ENCODE results near the gene TPPP3.

TPPP3 gene

DNA sequence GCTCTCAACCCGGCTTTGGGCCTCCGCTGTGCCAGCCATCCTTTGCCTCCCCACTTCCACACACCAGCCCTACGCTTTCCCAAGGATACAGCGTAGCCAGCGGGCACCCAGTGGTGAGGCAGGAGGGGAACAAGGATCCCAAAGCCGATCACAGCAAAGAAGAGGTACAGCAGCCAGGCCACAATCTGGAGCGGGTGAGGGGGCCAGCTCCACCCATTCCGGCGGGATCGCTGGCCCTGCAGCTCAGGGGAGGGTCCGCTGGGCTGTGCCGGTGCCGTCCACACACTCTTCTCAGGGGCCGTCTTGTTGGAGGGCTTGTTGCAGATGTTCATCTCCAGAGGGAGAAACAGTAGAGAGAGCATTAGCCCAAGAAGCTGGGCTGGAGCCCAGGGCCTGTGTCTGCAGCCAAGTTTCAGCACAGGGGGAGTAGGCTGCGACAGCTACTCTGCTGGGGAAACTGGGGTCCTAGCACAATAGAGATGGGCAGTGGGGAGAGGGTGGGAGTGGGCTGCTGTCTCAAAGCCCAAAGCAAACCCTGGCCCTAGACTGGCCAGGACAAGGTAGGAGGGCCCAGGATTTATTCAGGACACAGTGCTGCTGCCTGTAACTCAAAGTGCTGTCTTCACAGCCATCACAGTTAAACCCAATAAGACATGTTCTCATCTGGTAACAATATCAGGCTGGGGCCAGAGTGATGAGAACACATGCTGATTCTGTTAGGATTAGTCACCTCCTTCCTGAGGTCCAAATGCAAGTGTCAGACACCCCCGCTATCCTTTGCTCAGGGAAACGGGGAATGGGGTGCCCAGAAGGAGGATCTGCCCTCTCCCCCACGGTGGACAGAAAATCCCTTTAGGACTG lies 13.0 kb upstream of the TPPP3 start:
- DNase-seq, result no peak

- DNase-seq, result no peak
Observed at GRCh38 chr16:67405336-67405735, 12.0 kb upstream of the TPPP3 start.

GRCh38 chr16:67404740-67405226 lies 11.5 kb upstream of the TPPP3 start:
- DNase-seq, result no peak

DNA sequence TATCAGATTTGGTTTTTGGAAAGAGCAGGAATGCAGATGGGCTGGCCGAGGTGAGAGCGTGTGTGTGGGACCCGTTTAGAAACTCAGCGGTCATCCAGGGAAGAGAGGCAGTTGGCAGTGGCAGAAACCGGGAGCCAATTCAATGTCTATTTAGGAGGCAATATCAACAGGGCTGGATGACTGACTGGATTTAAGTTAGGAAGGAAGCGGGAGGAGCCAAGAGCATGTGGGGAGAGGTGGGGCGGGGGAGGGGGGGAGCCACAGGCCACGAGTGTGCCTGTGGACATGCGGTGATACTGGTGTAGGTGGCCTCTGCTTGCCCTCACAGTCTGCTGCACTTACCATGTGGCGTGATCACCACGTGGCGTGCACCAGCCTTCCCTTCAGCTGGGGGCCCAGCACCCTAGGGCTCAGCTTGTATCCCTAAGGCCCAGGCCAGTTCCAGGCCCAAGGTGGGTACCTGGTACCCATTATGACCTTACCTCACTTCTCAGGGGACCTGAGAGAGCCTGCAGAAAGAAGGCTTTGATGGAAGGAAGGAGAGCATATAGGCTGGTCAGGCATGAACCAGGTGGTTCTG lies 10.8 kb upstream of the TPPP3 start:
- DNase-seq, result no peak

GRCh38 chr16:67400901-67401300 lies 7.6 kb upstream of the TPPP3 start:
- DNase-seq, result no peak

GRCh38 chr16:67399749-67400704 lies 6.7 kb upstream of the TPPP3 start:
- DNase-seq, result no peak

- DNase-seq, result peak; percentile 85
Observed at GRCh38 chr16:67399218-67399733, 6.0 kb upstream of the TPPP3 start.

- no peak for DNase-seq
Observed at GRCh38 chr16:67398546-67399217, 5.4 kb upstream of the TPPP3 start.

DNA sequence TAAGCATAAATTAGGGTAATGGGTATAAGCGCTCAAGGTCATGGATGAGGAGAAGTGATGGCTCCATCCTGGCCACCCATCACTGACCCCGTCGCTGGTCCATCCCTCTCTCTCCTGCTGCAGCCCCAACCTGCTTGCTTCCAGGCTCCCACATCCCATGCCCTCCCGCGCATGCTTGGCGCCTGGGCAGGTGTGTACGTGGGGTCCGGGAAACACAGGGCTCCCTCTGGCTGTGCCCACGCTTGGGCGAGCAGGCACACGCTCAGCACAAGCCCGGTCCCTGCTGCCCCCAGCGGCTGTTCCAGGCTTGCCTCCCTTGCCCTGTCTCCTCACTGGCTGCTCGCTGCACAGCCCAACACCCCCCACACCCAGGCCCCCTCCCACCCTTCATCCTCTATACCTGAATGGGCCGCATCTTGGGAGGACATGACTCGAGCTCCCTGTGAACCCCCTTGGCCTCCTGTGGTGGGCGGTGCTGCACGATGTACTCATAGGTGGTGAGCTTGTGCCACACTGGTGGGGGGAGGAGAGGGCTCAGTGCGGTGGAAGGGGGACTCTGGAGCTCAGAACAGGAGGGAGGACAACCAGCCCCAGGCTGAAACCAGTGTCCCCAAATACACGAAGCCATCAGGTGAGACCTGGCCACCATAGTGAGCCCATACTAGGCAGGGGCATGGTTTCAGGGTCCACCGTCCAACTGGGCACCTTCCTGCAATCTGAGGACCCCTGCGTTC lies 4.7 kb upstream of the TPPP3 start:
- peak; percentile 51 for DNase-seq

DNA sequence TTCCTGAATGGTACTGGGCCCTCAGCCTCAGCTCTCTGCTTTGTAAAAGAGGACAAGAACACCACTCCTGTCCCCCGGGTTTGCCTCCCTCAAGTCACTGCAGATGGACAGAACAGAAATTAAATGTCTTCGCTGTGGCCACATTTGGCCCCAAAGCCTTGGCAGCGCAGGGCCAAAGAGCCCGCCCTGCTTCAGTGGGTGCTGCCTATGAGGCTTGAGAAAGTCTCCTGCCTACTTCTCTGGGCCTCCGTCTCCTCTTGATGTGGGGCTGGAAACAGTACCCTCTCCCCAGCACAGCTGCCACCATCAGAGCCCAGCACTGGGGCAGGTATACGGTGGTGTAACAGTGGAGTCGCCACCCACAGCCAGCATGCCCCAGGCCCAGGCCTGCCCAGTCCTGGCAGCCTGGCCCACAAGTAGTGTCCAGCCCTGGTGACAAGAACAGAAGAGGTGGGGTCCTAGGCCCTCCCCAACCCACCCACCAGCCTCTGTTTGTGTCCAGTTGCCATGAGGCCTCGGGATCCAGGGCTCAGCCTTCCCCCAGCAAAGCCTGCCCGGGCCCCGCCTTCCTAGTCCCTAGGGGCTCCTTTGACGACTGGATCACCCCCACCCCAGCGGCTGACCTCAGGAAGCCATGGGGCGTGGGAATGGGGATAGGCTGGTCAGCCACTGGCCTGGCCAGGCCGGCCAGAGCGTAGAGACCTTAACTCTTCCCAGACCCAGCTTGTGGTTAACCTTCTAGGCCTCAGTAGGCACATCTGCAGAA lies 3.9 kb upstream of the TPPP3 start:
- peak; percentile 30 for DNase-seq

DNA sequence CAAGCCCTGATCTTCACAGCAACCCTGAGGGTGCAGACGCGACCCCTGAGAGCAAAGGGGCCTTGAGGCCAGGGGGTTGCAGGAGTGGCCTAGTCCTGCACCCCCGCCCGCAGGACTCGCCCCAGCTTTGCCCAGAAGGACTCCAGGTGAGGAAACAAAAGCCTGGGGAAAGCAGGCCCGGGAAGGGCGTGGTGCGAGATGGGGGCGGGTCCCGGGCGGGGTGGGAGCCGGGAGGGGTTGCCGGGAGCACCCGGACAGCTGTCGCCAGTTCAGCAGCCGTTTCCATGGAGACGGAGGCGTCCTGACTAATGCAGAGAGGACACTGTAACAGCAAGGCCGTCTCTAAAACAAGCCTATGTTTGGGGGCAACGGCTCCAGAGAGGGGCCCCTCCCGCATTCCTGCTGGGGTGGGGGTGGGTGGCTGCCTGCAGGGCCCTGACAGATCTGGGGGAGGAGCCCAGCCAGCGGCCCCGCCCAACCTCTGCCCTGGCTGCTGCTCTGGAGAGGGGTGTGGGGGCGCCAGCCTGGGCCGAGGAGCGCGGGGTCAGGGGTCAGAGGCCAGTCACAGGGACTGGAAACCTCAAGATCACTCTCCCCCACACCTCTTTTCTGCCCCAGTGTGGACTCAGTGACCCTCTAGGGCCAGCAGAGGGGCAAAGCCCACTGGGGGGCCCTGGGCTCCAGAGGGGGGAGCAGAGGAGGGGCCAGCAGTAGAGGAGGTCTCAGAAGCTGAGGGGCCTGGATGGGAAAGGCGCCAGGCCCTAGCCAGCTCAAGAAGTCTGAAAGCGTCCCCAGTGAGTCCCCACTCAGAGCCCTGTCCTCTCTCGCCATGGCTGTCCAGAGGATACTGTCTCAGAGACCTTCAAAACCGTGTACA lies 3.1 kb upstream of the TPPP3 start:
- DNase-seq, result peak; percentile 57

- DNase-seq, result peak; percentile 52
Observed at GRCh38 chr16:67395458-67396158, 2.3 kb upstream of the TPPP3 start.

- no peak for DNase-seq
Observed at GRCh38 chr16:67395105-67395457, 1.8 kb upstream of the TPPP3 start.

DNA sequence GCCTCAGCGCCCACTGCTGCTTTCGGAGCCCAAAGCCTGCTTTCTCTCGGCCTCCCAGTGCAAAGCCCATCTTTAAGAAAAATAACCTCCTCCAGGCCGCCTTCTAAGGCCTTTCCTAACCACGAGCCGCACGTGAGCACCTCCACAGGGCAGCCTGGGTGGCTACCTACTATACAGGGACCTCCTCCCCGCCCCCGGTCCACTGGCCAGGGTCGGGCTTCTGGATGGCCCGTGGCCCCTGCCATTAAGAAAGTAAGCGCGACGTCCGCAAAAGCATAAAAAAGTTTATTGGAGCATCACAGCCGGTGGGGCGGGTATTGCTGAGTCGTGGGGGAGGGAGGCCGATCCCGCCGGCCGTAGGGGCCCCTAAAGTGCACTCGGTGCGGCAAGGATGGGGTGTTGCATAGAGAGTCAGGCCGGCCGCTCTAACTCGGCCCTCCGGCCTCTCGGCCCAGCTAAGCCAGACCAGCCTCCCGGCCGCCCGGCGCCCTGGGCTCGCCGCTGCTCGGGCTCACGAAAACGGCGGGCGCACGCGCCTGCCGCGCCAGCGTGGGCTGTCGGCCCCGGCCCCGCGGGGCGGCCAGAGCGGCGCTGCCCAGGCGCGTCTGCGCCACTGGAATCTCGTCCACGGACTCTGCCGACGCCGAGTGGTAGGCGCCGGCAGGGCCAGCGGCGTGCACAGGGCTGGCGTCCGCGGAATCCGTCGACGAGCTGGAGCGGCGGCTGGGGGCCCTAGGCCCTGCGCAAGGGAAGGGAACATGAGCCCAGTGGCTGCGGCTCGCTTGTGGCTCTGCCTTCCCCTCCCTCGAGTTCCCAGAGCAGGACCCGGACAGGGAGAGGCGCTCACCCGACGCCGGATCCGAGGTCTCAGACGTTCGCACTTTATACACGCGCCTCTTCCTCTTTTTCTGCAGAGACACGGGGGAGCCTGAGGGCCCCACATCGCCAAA lies 1.1 kb upstream of the TPPP3 start:
- peak; percentile 71 for DNase-seq

DNA sequence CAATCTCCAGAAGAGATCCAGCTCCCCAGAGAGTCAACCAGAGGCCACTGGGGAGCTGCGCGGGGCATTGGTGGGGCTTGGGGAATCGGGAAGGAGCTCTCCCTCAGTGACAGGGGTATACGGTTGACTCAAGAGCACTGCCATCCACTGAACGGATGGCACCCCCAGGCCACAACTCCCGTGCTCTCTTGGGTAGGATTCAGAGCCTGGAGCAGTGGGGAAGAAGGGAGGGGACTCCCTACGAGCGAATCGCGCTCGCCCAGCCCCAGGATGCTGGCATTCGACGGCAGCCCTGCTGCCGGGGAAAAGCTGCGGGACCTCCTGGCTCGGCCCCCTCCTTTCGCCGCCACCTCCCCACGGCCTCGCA lies 473 bp upstream of the TPPP3 start:
- peak; percentile 77 for DNase-seq

- no peak for DNase-seq
Observed at GRCh38 chr16:67392301-67393059, 818 bp downstream of the TPPP3 start.
